Limb (tissue), 2 donors: ENCODE results near the gene FNIP1.
"Not testable (repeated sequence)": the region's sequence is repeated elsewhere in the genome, so short reads cannot be mapped to it uniquely, and the experiment has no call there.

Experiments
- DNase-seq, 2 donors: peaks; one replicate each; pipeline ENCODE4 v3.0.0-alpha.2; 2016; ENCODE audit errors: extremely low spot score in 2 of 2

FNIP1 gene

GRCh38 chr5:131751506-131751905, 45.3 kb downstream of the FNIP1 start:
- no peak for DNase-seq

GRCh38 chr5:131749723-131750470, 46.9 kb downstream of the FNIP1 start:
- no peak for DNase-seq

- no peak for DNase-seq
Measured at GRCh38 chr5:131749138-131749537, 47.7 kb downstream of the FNIP1 start.

GRCh38 chr5:131747180-131748105, 49.4 kb downstream of the FNIP1 start:
- DNase-seq, result no peak

GRCh38 chr5:131746423-131746822, 50.4 kb downstream of the FNIP1 start:
- DNase-seq, result no peak

GRCh38 chr5:131745703-131746102, 51.1 kb downstream of the FNIP1 start:
- no peak for DNase-seq

- no peak for DNase-seq
Measured at GRCh38 chr5:131745155-131745554, 51.7 kb downstream of the FNIP1 start.

GRCh38 chr5:131740477-131740876, 56.3 kb downstream of the FNIP1 start:
- no peak for DNase-seq

- no peak for DNase-seq
Measured at GRCh38 chr5:131735393-131735792, 61.4 kb downstream of the FNIP1 start.

- DNase-seq, result not testable (repeated sequence)
Measured at GRCh38 chr5:131734939-131735338, 61.9 kb downstream of the FNIP1 start.

- not testable (repeated sequence) for DNase-seq
Measured at GRCh38 chr5:131729292-131729691, 67.5 kb downstream of the FNIP1 start.

GRCh38 chr5:131724089-131724488, 72.7 kb downstream of the FNIP1 start:
- not testable (repeated sequence) for DNase-seq

GRCh38 chr5:131720714-131721113, 76.1 kb downstream of the FNIP1 start:
- no peak for DNase-seq

GRCh38 chr5:131719564-131719963, 77.3 kb downstream of the FNIP1 start:
- DNase-seq, result no peak

GRCh38 chr5:131718487-131719014, 78.3 kb downstream of the FNIP1 start:
- no peak for DNase-seq

- DNase-seq, result not testable (repeated sequence)
Measured at GRCh38 chr5:131717164-131717563, 79.7 kb downstream of the FNIP1 start.

- DNase-seq, result no peak
Measured at GRCh38 chr5:131716650-131717049, 80.2 kb downstream of the FNIP1 start.

GRCh38 chr5:131710391-131710790, 86.4 kb downstream of the FNIP1 start:
- no peak for DNase-seq

GRCh38 chr5:131709043-131709442, 87.8 kb downstream of the FNIP1 start:
- no peak for DNase-seq

- no peak for DNase-seq
Measured at GRCh38 chr5:131706281-131706680, 90.5 kb downstream of the FNIP1 start.

- DNase-seq, result no peak
Measured at GRCh38 chr5:131694926-131695325, 101.9 kb downstream of the FNIP1 start.

GRCh38 chr5:131693894-131694293, 102.9 kb downstream of the FNIP1 start:
- no peak for DNase-seq
